Transverse colon (tissue), 4 donors: ENCODE measurements around the gene SLC16A9. TPM values are rescaled to one million over a fixed set of nuclear protein-coding genes. Genes with fewer than 3 reads are reported as not detected.

Experiments used
- DNase-seq: peaks from one replicate; pipeline ENCODE4 v3.0.0-alpha.2; 2019
- H3K27ac ChIP-seq, 4 donors: fragments of 200-600 bp; sonication (generic); 2 replicates each; pipeline ENCODE4 v1.5.1; 2016 to 2018; ENCODE audit warnings: inconsistent platforms in 4 of 4
- H3K27me3 ChIP-seq: fragments of 200-600 bp; sonication (generic); 2 replicates; pipeline ENCODE4 v1.5.1; 2017; ENCODE audit warnings: inconsistent platforms
- H3K36me3 ChIP-seq, 4 donors: fragments of 200-600 bp; sonication (generic); 2 replicates each; pipeline ENCODE4 v1.5.1; 2017 to 2019; ENCODE audit warnings: inconsistent platforms in 4 of 4
- H3K4me1 ChIP-seq, 4 donors: fragments of 200-600 bp; sonication (generic); 2 replicates each; pipeline ENCODE4 v1.5.1; 2017 to 2020; ENCODE audit warnings: inconsistent platforms in 4 of 4
- H3K4me3 ChIP-seq, 4 donors: fragments of 200-600 bp; sonication (generic); 1 replicate in 1 of 4; 2 replicates in 3 of 4; pipeline versions ENCODE4 v1.5.1 to v1.6.1; 2017 to 2019; ENCODE audit warnings: inconsistent platforms in 4 of 4
- H3K9me3 ChIP-seq, 2 donors: fragments of 200-600 bp; sonication (generic); 2 replicates each; pipeline ENCODE4 v1.5.1; 2017 to 2019; ENCODE audit warnings: inconsistent platforms in 2 of 2
- CTCF ChIP-seq, 5 experiments: fragments of 200-600 bp in 3 of 5; fragments of 450-650 bp in 2 of 5; sonication (generic) in 3 of 5; IDR thresholded peaks; 1 replicate in 2 of 5; 2 replicates in 3 of 5; pipeline ENCODE4 v1.5.1; 2016 to 2017; ENCODE audit warnings: antibody characterized with exemption in 5 of 5, inconsistent platforms in 3 of 5, mild to moderate bottlenecking in 2 of 5, moderate library complexity in 1 of 5
- EP300 ChIP-seq: sonication (generic); formaldehyde crosslinking; IDR thresholded peaks from one replicate; pipeline ENCODE4 v1.6.1; 2017; ENCODE audit warnings: antibody characterized with exemption, low read depth
- POLR2A ChIP-seq: fragments of 450-650 bp; IDR thresholded peaks from one replicate; pipeline ENCODE4 v1.6.1; 2016; ENCODE audit warnings: antibody characterized with exemption, mild to moderate bottlenecking, moderate library complexity
- POLR2AphosphoS5 ChIP-seq, 3 donors: sonication (generic); formaldehyde crosslinking; IDR thresholded peaks; one replicate each; pipeline ENCODE4 v1.6.1; 2016; ENCODE audit warnings: antibody characterized with exemption in 3 of 3
- WGBS, 2 donors: methylation state at CpG; one replicate each; pipeline ENCODE4 v1.1.5; 2018; ENCODE audit warnings: low coverage in 1 of 2; 5-methylcytosine and 5-hydroxymethylcytosine counted together
- in situ Hi-C, 4 donors: fragments of 200-750 bp; cut with MboI; loops; one replicate each; pipeline versions ENCODE4 v1.15.0 to v1.15.1; 2017; ENCODE audit warnings: low sequenced_read_pairs in 3 of 4, low pct_ligation_motif_present in 1 of 4, low pct_unique_long_range_greater_than_20kb in 1 of 4
- intact Hi-C: fragments of 100-400 bp; cut with DNase I; formaldehyde crosslinking; loops from one replicate; pipeline ENCODE4 v1.15.1; 2023; ENCODE audit warnings: low total_unique reads
- total RNA-seq, 4 donors: library from RNA; depleted of rRNA; stranded (reverse); fragments of >200 nt; gene quantifications; one replicate each; pipeline ENCODE4 v1.1.0, GENCODE V29; 2016

Gene SLC16A9
- total RNA-seq, 4 donors from 2014 or later: 0.80 to 58.7 (median 15.3) TPM

- Histone ChIP-seq H3K4me3 (no peak overlapping the region), H3K36me3 (no peaks in the 10 kb centered on the region), H3K27me3 (no peaks in the 10 kb centered on the region), H3K4me1 (peaks cover 0 to 3% (median 0%) of the 10 kb centered on the region in 4 donors), H3K9me3 (no peaks in the 10 kb centered on the region), H3K27ac (no peak overlapping the region)
- intact Hi-C loops (no loop called here), in situ Hi-C loops (no loop called here)
- no peak for DNase-seq
- TF ChIP-seq EP300: no peak
- no peak for TF ChIP-seq POLR2A
- no peak for TF ChIP-seq CTCF (IDR thresholded peaks at IDR 0.05)
- no peak for TF ChIP-seq POLR2AphosphoS5 (IDR thresholded peaks at IDR 0.05)
- 59 to 69% methylated on average over 4 of the region's 4 CpGs for WGBS, 2 donors
Observed at GRCh38 chr10:59702347-59702746, 7.3 kb downstream of the SLC16A9 start.

- Histone ChIP-seq H3K36me3 (no peaks in the 10 kb centered on the region), H3K27ac (no peak overlapping the region), H3K9me3 (no peaks in the 10 kb centered on the region), H3K4me3 (no peak overlapping the region), H3K27me3 (no peaks in the 10 kb centered on the region), H3K4me1 (peaks cover 0 to 4% (median 0%) of the 10 kb centered on the region in 4 donors)
- no peak for DNase-seq
- WGBS, 2 donors: 70% methylated on average over 4 of the region's 4 CpGs
- no peak for TF ChIP-seq EP300
- intact Hi-C loops: no loop called here
- in situ Hi-C loops: no loop called here
Observed at GRCh38 chr10:59700709-59701108, 8.9 kb downstream of the SLC16A9 start.

GRCh38 chr10:59698326-59698725, 11.3 kb downstream of the SLC16A9 start:
- in situ Hi-C loops: no loop called here
- WGBS, 2 donors: 55% methylated on average over 1 of the region's 1 CpG; no CpG with 5 or more reads in 1 of the 2 donors
- TF ChIP-seq CTCF (IDR thresholded peaks at IDR 0.05): no peak
- TF ChIP-seq EP300: no peak
- TF ChIP-seq POLR2A: no peak
- TF ChIP-seq POLR2AphosphoS5 (IDR thresholded peaks at IDR 0.05): no peak
- intact Hi-C loops: no loop called here
- no peak for DNase-seq
- H3K9me3 ChIP-seq: no peaks in the 10 kb centered on the region
- no peaks in the 10 kb centered on the region for H3K27me3 ChIP-seq
- H3K36me3 ChIP-seq: no peaks in the 10 kb centered on the region
- peaks cover 0 to 3% (median 0%) of the 10 kb centered on the region in 4 donors for H3K4me1 ChIP-seq
- H3K4me3 ChIP-seq: no peak overlapping the region
- no peak overlapping the region for H3K27ac ChIP-seq

GRCh38 chr10:59695637-59696036, 14.0 kb downstream of the SLC16A9 start:
- WGBS, 2 donors: 50 to 65% methylated on average over 1 to 3 of the region's 3 CpGs
- Histone ChIP-seq H3K36me3 (no peaks in the 10 kb centered on the region), H3K4me3 (no peak overlapping the region), H3K27ac (no peak overlapping the region), H3K27me3 (no peaks in the 10 kb centered on the region), H3K4me1 (peaks cover 3 to 20% (median 4%) of the 10 kb centered on the region in 4 donors), H3K9me3 (no peaks in the 10 kb centered on the region)
- in situ Hi-C loops (no loop called here), intact Hi-C loops (no loop called here)
- TF ChIP-seq CTCF (IDR thresholded peaks at IDR 0.05) (no peak), POLR2A (no peak), EP300 (no peak), POLR2AphosphoS5 (IDR thresholded peaks at IDR 0.05) (no peak)
- no peak for DNase-seq

- H3K36me3 ChIP-seq: no peaks in the 10 kb centered on the region
- intact Hi-C loops: no loop called here
- H3K27me3 ChIP-seq: no peaks in the 10 kb centered on the region
- TF ChIP-seq EP300 (no peak), POLR2A (no peak), CTCF (IDR thresholded peaks at IDR 0.05) (no peak)
- no peaks in the 10 kb centered on the region for H3K9me3 ChIP-seq
- H3K4me1 ChIP-seq: peaks cover 3 to 24% (median 4%) of the 10 kb centered on the region in 4 donors
- H3K27ac ChIP-seq: no peak overlapping the region
- no peak for DNase-seq
- no peak overlapping the region for H3K4me3 ChIP-seq
- in situ Hi-C loops: no loop called here
- WGBS, 2 donors: 93 to 100% methylated on average over 1 of the region's 1 CpG
Observed at GRCh38 chr10:59694936-59695335, 14.7 kb downstream of the SLC16A9 start.
